K562 (cell line): ENCODE measurements around the gene SYDE1. TPM values are rescaled to one million over a fixed set of nuclear protein-coding genes. Genes with fewer than 3 reads are reported as not detected.

Experiments
- ATAC-seq: fragments of 200-7000 bp; cut with Tn5 transposase; 3 replicates; pipeline ENCODE4 v1.9.1; 2020; ENCODE audit warnings: moderate library complexity
- BruUV-seq: library from RNA; stranded (reverse); fragments of 400-500 nt; replicated peaks from 2 replicates; lab custom pipeline; 2021; lab: Mats Ljungman, UMichigan
- CTCF ChIA-PET: fragments of 300-600 bp; formaldehyde crosslinking; extraction: SDS; loops from one replicate; lab custom pipeline; 2021; ENCODE audit warnings: low intra/inter-chr PET ratio; lab: Yijun Ruan, JAX
- POLR2A ChIA-PET: fragments of 300-600, 350-650 bp; sonication (Branson Sonifier 250); formaldehyde crosslinking; extraction: SDS; loops from one replicate; lab custom pipeline; 2021; ENCODE audit warnings: antibody characterized with exemption, inconsistent platforms; lab: Yijun Ruan, JAX
- DNase-seq, 4 experiments: peaks; one replicate each; pipeline versions ENCODE4 v3.0.0 to v3.0.0-alpha.2; 2011 to 2018; ENCODE audit warnings: low spot score in 3 of 4, mixed read lengths in 3 of 4; ENCODE audit errors: extremely low read depth in 1 of 4
- FAIRE-seq: peaks from 2 replicates; lab custom pipeline; 2011; peaks lifted over from hg19 to GRCh38; lab: Jason Lieb, UNC
- H2AFZ ChIP-seq: 2 replicates; pipeline ENCODE4 v1.6.0; 2011; ENCODE audit warnings: low read depth, low read length, control low read depth, inconsistent platforms
- H3K27ac ChIP-seq: fragments of 200-600 bp; 3 replicates; pipeline ENCODE4 v1.8.0; 2011; ENCODE audit warnings: low read depth, mild to moderate bottlenecking, control low read depth, inconsistent platforms, low read length, moderate library complexity, mixed read lengths; ENCODE audit errors: extremely low read depth
- H3K27me3 ChIP-seq, 2 experiments: fragments of 300-600 bp in 1 of 2; 2 replicates in 1 of 2; 3 replicates in 1 of 2; pipeline versions ENCODE4 v1.6.0 to v1.8.0; 2011; ENCODE audit warnings: inconsistent platforms in 2 of 2, low read length in 2 of 2, mild to moderate bottlenecking in 1 of 2, mixed read lengths in 1 of 2, moderate library complexity in 1 of 2; ENCODE audit not compliant: control insufficient read depth in 2 of 2, insufficient read depth in 2 of 2
- H3K36me3 ChIP-seq: fragments of 300-600 bp; 3 replicates; pipeline ENCODE4 v1.8.0; 2011; ENCODE audit warnings: mild to moderate bottlenecking, low read length, inconsistent platforms; ENCODE audit not compliant: control insufficient read depth, insufficient read depth
- H3K4me1 ChIP-seq, 2 experiments: fragments of 200-600 bp in 1 of 2; replicated peaks in 1 of 2; 2 replicates in 1 of 2; 3 replicates in 1 of 2; pipeline versions ENCODE4 v1.5.1 to v1.8.0; 2011; ENCODE audit warnings: inconsistent platforms in 2 of 2, low read length in 2 of 2, mild to moderate bottlenecking in 1 of 2, mixed read lengths in 1 of 2, moderate library complexity in 1 of 2; ENCODE audit not compliant: control insufficient read depth in 2 of 2, insufficient read depth in 2 of 2
- H3K4me2 ChIP-seq: 2 replicates; pipeline ENCODE4 v1.6.1; 2011; ENCODE audit warnings: low read length, control low read depth, inconsistent platforms, mixed read lengths; ENCODE audit not compliant: insufficient read depth
- H3K4me3 ChIP-seq: fragments of 200-600 bp; sonication (generic), shearing (Covaris generic); 2 replicates; pipeline ENCODE4 v1.5.1; 2016; ENCODE audit warnings: control low read depth, inconsistent platforms
- H3K79me2 ChIP-seq: fragments of 200-600 bp; 3 replicates; pipeline ENCODE4 v1.8.0; 2011; ENCODE audit warnings: low read length, inconsistent platforms; ENCODE audit not compliant: control insufficient read depth, insufficient read depth
- H3K9ac ChIP-seq, 2 experiments: 2 replicates each; pipeline versions ENCODE4 v1.6.0 to v1.6.1; 2011; ENCODE audit warnings: low read depth in 2 of 2, low read length in 2 of 2, control low read depth in 1 of 2, inconsistent platforms in 1 of 2, mild to moderate bottlenecking in 1 of 2, mixed read lengths in 1 of 2; ENCODE audit not compliant: insufficient read depth in 1 of 2
- H3K9me1 ChIP-seq: one replicate; pipeline ENCODE4 v1.6.0; 2011; ENCODE audit warnings: inconsistent platforms, mild to moderate bottlenecking, low read length, moderate library complexity; ENCODE audit not compliant: control insufficient read depth, insufficient read depth
- H3K9me3 ChIP-seq: replicated peaks from 2 replicates; pipeline ENCODE4 v1.5.1; 2011; ENCODE audit warnings: low read depth, low read length, inconsistent platforms; ENCODE audit not compliant: control insufficient read depth, insufficient read depth
- H4K20me1 ChIP-seq: replicated peaks from 2 replicates; pipeline ENCODE4 v1.6.1; 2011; ENCODE audit warnings: low read length, inconsistent platforms, mixed read lengths; ENCODE audit not compliant: control insufficient read depth, insufficient read depth
- ARID1B ChIP-seq: fragments of 450-650 bp; IDR thresholded peaks from 2 replicates; pipeline ENCODE4 v1.6.1; 2016; ENCODE audit warnings: antibody characterized with exemption, mild to moderate bottlenecking, inconsistent platforms
- CEBPG ChIP-seq, 3 experiments: fragments of 200-800 bp in 1 of 3; sonication (Bioruptor generic) in 1 of 3; sonication (generic) in 1 of 3; formaldehyde crosslinking in 1 of 3; IDR thresholded peaks in 2 of 3; conservative IDR thresholded peaks in 1 of 3; 2 replicates each; pipeline versions ENCODE4 v1.6.1 to v1.8.0; 2016 to 2022; ENCODE audit warnings: missing compliant biosample characterization in 2 of 3, missing genetic modification characterization in 2 of 3, mild to moderate bottlenecking in 1 of 3, missing genetic modification reagents in 1 of 3
- OTX1 ChIP-seq: fragments of 450-650 bp; formaldehyde crosslinking; IDR thresholded peaks from 2 replicates; pipeline ENCODE4 v1.4.0; 2022; ENCODE audit warnings: mild to moderate bottlenecking
- RBM15 ChIP-seq: fragments of 200-400 bp; formaldehyde crosslinking; IDR thresholded peaks from 2 replicates; pipeline ENCODE4 v1.6.1; 2018; ENCODE audit warnings: mild to moderate bottlenecking, low read length, moderate library complexity; ENCODE audit not compliant: insufficient read depth
- SMAD3 ChIP-seq: fragments of 450-650 bp; formaldehyde crosslinking; conservative IDR thresholded peaks from 2 replicates; pipeline ENCODE4 v1.4.0; 2020; ENCODE audit warnings: mild to moderate bottlenecking
- SMARCE1 ChIP-seq: fragments of 450-650 bp; IDR thresholded peaks from 2 replicates; pipeline ENCODE4 v1.7.1; 2016; ENCODE audit warnings: mild to moderate bottlenecking
- WGBS: fragments of 100-300 bp; shearing (Covaris generic); methylation state at CpG from one replicate; pipeline ENCODE4 v1.1.6; 2016; ENCODE audit warnings: low coverage, mixed read lengths; ENCODE audit not compliant: insufficient coverage; ENCODE audit errors: missing lambda C conversion rate; 5-methylcytosine and 5-hydroxymethylcytosine counted together
- in situ Hi-C: fragments of 300-500 bp; cut with MboI; formaldehyde crosslinking; loops from 4 replicates; pipeline ENCODE4 v1.15.0; 2018; ENCODE audit warnings: inconsistent platforms, mixed read lengths
- intact Hi-C: fragments of 100-400 bp; cut with micrococcal nuclease; formaldehyde crosslinking; loops from 2 replicates; pipeline ENCODE4 v1.14.2; 2022
- polyA plus RNA-seq, 8 experiments: library from polyadenylated mRNA; depleted of rRNA in 4 of 8; stranded (reverse) in 5 of 8; unstranded in 3 of 8; fragments of >200 nt; fragmentation: Nextera tagmentation in 2 of 8; fragmentation: Illumina TruSeq in 1 of 8; extraction: Ambion mirVana in 2 of 8; extraction: Trizol in 1 of 8; gene quantifications; 2 replicates each; pipeline versions ENCODE4 v1.2.1 to v1.2.3, GENCODE V29; 2011 to 2014; ENCODE audit warnings: inconsistent platforms in 1 of 8, missing spikeins in 1 of 8
- total RNA-seq, 7 experiments: library from RNA; depleted of rRNA in 6 of 7; stranded (reverse); fragments of >200 nt in 6 of 7; fragmentation: Illumina TruSeq in 2 of 7; extraction: Trizol in 2 of 7; gene quantifications; 2 replicates each; pipeline versions ENCODE4 v1.2.1 to v1.2.3, GENCODE V29; 2011 to 2021; ENCODE audit warnings: low replicate concordance in 1 of 7
- TF ChIP-seq, protein P1 (sequence below), 2 experiments: fragments of 450-650 bp in 1 of 2; sonication (generic) in 1 of 2; formaldehyde crosslinking in 1 of 2; IDR thresholded peaks; 2 replicates each; pipeline versions ENCODE4 v1.7.1 to v1.9.0; 2016 to 2022; ENCODE audit warnings: inconsistent platforms in 1 of 2, mild to moderate bottlenecking in 1 of 2, missing genetic modification reagents in 1 of 2
- TF ChIP-seq, protein P2 (sequence below): sonication (generic); formaldehyde crosslinking; IDR thresholded peaks from 2 replicates; pipeline ENCODE4 v1.4.0; 2020; ENCODE audit warnings: mild to moderate bottlenecking, missing genetic modification reagents

The SYDE1 gene
- total and polyA plus RNA-seq, 9 of the 15 experiments (the other 6 are each of a cell fraction or from before 2014, with no cell fraction given), result 0.04 TPM; not detected in 8

GRCh38 chr19:15123900-15124299, 16.7 kb downstream of the SYDE1 start:
- Histone ChIP-seq H4K20me1 (no peaks in the 10 kb centered on the region), H3K27me3 (no peaks in the 10 kb centered on the region), H2AFZ (no peak overlapping the region), H3K4me2 (no peak overlapping the region), H3K9me1 (peaks cover 6% of the 10 kb centered on the region), H3K27ac (no peak overlapping the region), H3K9me3 (no peaks in the 10 kb centered on the region), H3K36me3 (peaks cover 21% of the 10 kb centered on the region; the same call in 1 of the 3 replicates), H3K79me2 (peaks cover 11% of the 10 kb centered on the region), H3K4me3 (no peak overlapping the region), H3K4me1 (peaks cover 5 to 28% of the 10 kb centered on the region in 2 experiments; a peak in 4 of 5 replicates), H3K9ac (peak overlapping the region; percentile 70 to 81; a peak in 2 of 4 replicates)
- in situ Hi-C loops, result no loop called here
- no TSS peak for BruUV-seq
- POLR2A ChIA-PET, result interaction anchor here (0.6 kb wide), 1 partner anchor 441 kb away, joined by 3 read pairs; no protein-coding TSS in a partner anchor
- no peak for DNase-seq
- no peak for FAIRE-seq
- no peak for ATAC-seq
- intact Hi-C loops, result no loop called here
- WGBS, result 69% methylated on average over 5 of the region's 5 CpGs
- CTCF ChIA-PET, result no interaction called here
- TF ChIP-seq ARID1B, result no peak
- TF ChIP-seq CEBPG (CRISPR knock-in tag; IDR thresholded peaks at IDR 0.05), result no peak
- TF ChIP-seq CEBPG (tag; conservative IDR thresholded peaks at IDR 0.05 in 1 of 2, IDR thresholded peaks at IDR 0.05 in 1 of 2), result no peak
- TF ChIP-seq, protein P1, sequence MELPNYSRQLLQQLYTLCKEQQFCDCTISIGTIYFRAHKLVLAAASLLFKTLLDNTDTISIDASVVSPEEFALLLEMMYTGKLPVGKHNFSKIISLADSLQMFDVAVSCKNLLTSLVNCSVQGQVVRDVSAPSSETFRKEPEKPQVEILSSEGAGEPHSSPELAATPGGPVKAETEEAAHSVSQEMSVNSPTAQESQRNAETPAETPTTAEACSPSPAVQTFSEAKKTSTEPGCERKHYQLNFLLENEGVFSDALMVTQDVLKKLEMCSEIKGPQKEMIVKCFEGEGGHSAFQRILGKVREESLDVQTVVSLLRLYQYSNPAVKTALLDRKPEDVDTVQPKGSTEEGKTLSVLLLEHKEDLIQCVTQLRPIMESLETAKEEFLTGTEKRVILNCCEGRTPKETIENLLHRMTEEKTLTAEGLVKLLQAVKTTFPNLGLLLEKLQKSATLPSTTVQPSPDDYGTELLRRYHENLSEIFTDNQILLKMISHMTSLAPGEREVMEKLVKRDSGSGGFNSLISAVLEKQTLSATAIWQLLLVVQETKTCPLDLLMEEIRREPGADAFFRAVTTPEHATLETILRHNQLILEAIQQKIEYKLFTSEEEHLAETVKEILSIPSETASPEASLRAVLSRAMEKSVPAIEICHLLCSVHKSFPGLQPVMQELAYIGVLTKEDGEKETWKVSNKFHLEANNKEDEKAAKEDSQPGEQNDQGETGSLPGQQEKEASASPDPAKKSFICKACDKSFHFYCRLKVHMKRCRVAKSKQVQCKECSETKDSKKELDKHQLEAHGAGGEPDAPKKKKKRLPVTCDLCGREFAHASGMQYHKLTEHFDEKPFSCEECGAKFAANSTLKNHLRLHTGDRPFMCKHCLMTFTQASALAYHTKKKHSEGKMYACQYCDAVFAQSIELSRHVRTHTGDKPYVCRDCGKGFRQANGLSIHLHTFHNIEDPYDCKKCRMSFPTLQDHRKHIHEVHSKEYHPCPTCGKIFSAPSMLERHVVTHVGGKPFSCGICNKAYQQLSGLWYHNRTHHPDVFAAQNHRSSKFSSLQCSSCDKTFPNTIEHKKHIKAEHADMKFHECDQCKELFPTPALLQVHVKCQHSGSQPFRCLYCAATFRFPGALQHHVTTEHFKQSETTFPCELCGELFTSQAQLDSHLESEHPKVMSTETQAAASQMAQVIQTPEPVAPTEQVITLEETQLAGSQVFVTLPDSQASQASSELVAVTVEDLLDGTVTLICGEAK (IDR thresholded peaks at IDR 0.05), result no peak
- TF ChIP-seq, protein P1 (CRISPR knock-in tag; IDR thresholded peaks at IDR 0.05), result no peak
- TF ChIP-seq SMAD3 (CRISPR knock-in tag), result no peak
- no peak for TF ChIP-seq RBM15
- no peak for TF ChIP-seq OTX1 (CRISPR knock-in tag)
- TF ChIP-seq SMARCE1, result no peak
- TF ChIP-seq, protein P2, sequence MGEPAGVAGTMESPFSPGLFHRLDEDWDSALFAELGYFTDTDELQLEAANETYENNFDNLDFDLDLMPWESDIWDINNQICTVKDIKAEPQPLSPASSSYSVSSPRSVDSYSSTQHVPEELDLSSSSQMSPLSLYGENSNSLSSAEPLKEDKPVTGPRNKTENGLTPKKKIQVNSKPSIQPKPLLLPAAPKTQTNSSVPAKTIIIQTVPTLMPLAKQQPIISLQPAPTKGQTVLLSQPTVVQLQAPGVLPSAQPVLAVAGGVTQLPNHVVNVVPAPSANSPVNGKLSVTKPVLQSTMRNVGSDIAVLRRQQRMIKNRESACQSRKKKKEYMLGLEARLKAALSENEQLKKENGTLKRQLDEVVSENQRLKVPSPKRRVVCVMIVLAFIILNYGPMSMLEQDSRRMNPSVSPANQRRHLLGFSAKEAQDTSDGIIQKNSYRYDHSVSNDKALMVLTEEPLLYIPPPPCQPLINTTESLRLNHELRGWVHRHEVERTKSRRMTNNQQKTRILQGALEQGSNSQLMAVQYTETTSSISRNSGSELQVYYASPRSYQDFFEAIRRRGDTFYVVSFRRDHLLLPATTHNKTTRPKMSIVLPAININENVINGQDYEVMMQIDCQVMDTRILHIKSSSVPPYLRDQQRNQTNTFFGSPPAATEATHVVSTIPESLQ (CRISPR knock-in tag), result no peak
